ENCODE data around the gene DMD. TPM values are rescaled to one million over a fixed set of nuclear protein-coding genes. Genes with fewer than 3 reads are reported as not detected.
A peak's percentile ranks its signal among the peaks of the same experiment; 100 is the strongest.

Gene DMD
- polyA plus RNA-seq, 2 of the 4 experiments (the other 2 are of a cell fraction), result 0.03 TPM; not detected in 1

GRCh38 chrX:32118832-32119231, 1092.5 kb downstream of the DMD start:
- WGBS (ENCODE audit: missing lambda C conversion rate), result 4% methylated on average over 3 of the region's 8 CpGs
- no peak for FAIRE-seq

GRCh38 chrX:32116047-32116446, 1095.3 kb downstream of the DMD start:
- ChIA-PET POLR2A (no interaction called here), CTCF (no interaction called here)
- no peaks in the 10 kb centered on the region for H3K9me3 ChIP-seq
- 2% methylated on average over 3 of the region's 3 CpGs for WGBS (ENCODE audit: missing lambda C conversion rate)
- no peaks in the 10 kb centered on the region for H3K4me1 ChIP-seq
- no peak overlapping the region for H3K4me3 ChIP-seq
- DNase-seq (ENCODE audit: low read depth in 1 of 2, low spot score in 1 of 2) (peak in 1 of 2 experiments; percentile 0), FAIRE-seq (no peak), ATAC-seq (no peak)
- no peak overlapping the region for H3K27ac ChIP-seq
- H3K4me2 ChIP-seq, result no peak overlapping the region
- TF ChIP-seq JUN (IDR thresholded peaks at IDR 0.05), result no peak
- TF ChIP-seq REST (IDR thresholded peaks at IDR 0.05), result no peak
- no peak for TF ChIP-seq KDM5A (IDR thresholded peaks at IDR 0.05)
- TF ChIP-seq ZC3H11A (IDR thresholded peaks at IDR 0.05), result no peak
- no peak for TF ChIP-seq CHD2 (IDR thresholded peaks at IDR 0.05; ENCODE audit: low read length, partially characterized antibody)
- TF ChIP-seq EHF (CRISPR knock-in tag; IDR thresholded peaks at IDR 0.05), result no peak
- no peak for TF ChIP-seq MAFK (IDR thresholded peaks at IDR 0.05; ENCODE audit: partially characterized antibody)
- no peak for TF ChIP-seq NPAS2 (CRISPR knock-in tag; IDR thresholded peaks at IDR 0.05; ENCODE audit: borderline replicate concordance)

More at GRCh38 chrX:32118832-32119231, 1092.5 kb downstream of the DMD start:
- Histone ChIP-seq H3K9me3 (no peaks in the 10 kb centered on the region), H3K4me3 (no peak overlapping the region), H3K4me1 (no peaks in the 10 kb centered on the region), H3K27ac (no peak overlapping the region), H3K4me2 (no peak overlapping the region)
- TF ChIP-seq MAX (IDR thresholded peaks at IDR 0.05), result no peak
- no peak for TF ChIP-seq BHLHE40 (IDR thresholded peaks at IDR 0.05; ENCODE audit: low read depth, low read length)
- TF ChIP-seq TP53 (CRISPR knock-in tag; IDR thresholded peaks at IDR 0.05), result no peak
- TF ChIP-seq NPAS2 (CRISPR knock-in tag; IDR thresholded peaks at IDR 0.05; ENCODE audit: borderline replicate concordance), result no peak
- no peak for TF ChIP-seq POLR2A (IDR thresholded peaks at IDR 0.05; ENCODE audit: low read length)
- no peak for TF ChIP-seq CEBPB (IDR thresholded peaks at IDR 0.05)
- TF ChIP-seq EP300 (IDR thresholded peaks at IDR 0.05), result no peak
- TF ChIP-seq HOXA7 (CRISPR knock-in tag; IDR thresholded peaks at IDR 0.05), result no peak
- ATAC-seq, result no peak
- POLR2A ChIA-PET, result no interaction called here
- CTCF ChIA-PET, result no interaction called here
- no peak for DNase-seq (ENCODE audit: low read depth in 1 of 2, low spot score in 1 of 2)

GRCh38 chrX:32087663-32088062, 1123.7 kb downstream of the DMD start:
- Histone ChIP-seq H3K27ac (no peak overlapping the region), H3K4me2 (no peak overlapping the region), H3K9me3 (no peaks in the 10 kb centered on the region), H3K4me3 (no peak overlapping the region), H3K4me1 (no peaks in the 10 kb centered on the region)
- POLR2A ChIA-PET, result no interaction called here
- DNase-seq (ENCODE audit: low read depth in 1 of 2, low spot score in 1 of 2) (no peak), ATAC-seq (no peak), FAIRE-seq (no peak)
- WGBS (ENCODE audit: missing lambda C conversion rate), result 2% methylated on average over 4 of the region's 4 CpGs
- CTCF ChIA-PET, result no interaction called here
- TF ChIP-seq RNF2 (IDR thresholded peaks at IDR 0.05; ENCODE audit: borderline replicate concordance, low read depth) (no peak), HOXB5 (CRISPR knock-in tag; IDR thresholded peaks at IDR 0.05) (no peak), POLR2A (IDR thresholded peaks at IDR 0.05; ENCODE audit: low read length) (no peak)

GRCh38 chrX:32084757-32085156, 1126.6 kb downstream of the DMD start:
- no peak overlapping the region for H3K4me2 ChIP-seq
- TF ChIP-seq KDM5A (IDR thresholded peaks at IDR 0.05), result no peak
- no peak for TF ChIP-seq FOSB (CRISPR knock-in tag; IDR thresholded peaks at IDR 0.05)
- no peak for TF ChIP-seq NPAS2 (CRISPR knock-in tag; IDR thresholded peaks at IDR 0.05; ENCODE audit: borderline replicate concordance)
- TF ChIP-seq SMC3 (IDR thresholded peaks at IDR 0.05), result no peak
- TF ChIP-seq NFE2L2 (conservative IDR thresholded peaks at IDR 0.05; ENCODE audit: low read length), result no peak
- no peak for TF ChIP-seq EP300 (IDR thresholded peaks at IDR 0.05)
- no peak for TF ChIP-seq HEYL (CRISPR knock-in tag; IDR thresholded peaks at IDR 0.05)
- no peak for TF ChIP-seq POLR2AphosphoS2 (conservative IDR thresholded peaks at IDR 0.05; ENCODE audit: low read length)
- no peak for TF ChIP-seq HDAC2 (IDR thresholded peaks at IDR 0.05)
- TF ChIP-seq JUNB (IDR thresholded peaks at IDR 0.05), result no peak
- no peak for TF ChIP-seq ELK1 (IDR thresholded peaks at IDR 0.05; ENCODE audit: low read depth, low read length)
- no peak for TF ChIP-seq TP53 (CRISPR knock-in tag; IDR thresholded peaks at IDR 0.05)
- no peak for TF ChIP-seq GATA3 (IDR thresholded peaks at IDR 0.05; ENCODE audit: borderline replicate concordance)
- no peak for TF ChIP-seq USF2 (IDR thresholded peaks at IDR 0.05)
- WGBS (ENCODE audit: missing lambda C conversion rate), result 20% methylated on average over 7 of the region's 7 CpGs
- no peaks in the 10 kb centered on the region for H3K4me1 ChIP-seq
- no peak for DNase-seq (ENCODE audit: low read depth in 1 of 2, low spot score in 1 of 2)
- no peak overlapping the region for H3K27ac ChIP-seq
- CTCF ChIA-PET, result no interaction called here
- FAIRE-seq, result no peak
- no peaks in the 10 kb centered on the region for H3K9me3 ChIP-seq
- POLR2A ChIA-PET, result no interaction called here
- ATAC-seq, result no peak
- no peak overlapping the region for H3K4me3 ChIP-seq

All from A549 (cell line).